Activated CD4-positive, alpha-beta memory T cell treated with anti-CD3 and anti-CD28 coated beads for 36 hours (primary cell): ENCODE results near the gene C3orf20. TPM values are rescaled to one million over a fixed set of nuclear protein-coding genes. Genes with fewer than 3 reads are reported as not detected.
"Not testable (repeated sequence)": the region's sequence is repeated elsewhere in the genome, so short reads cannot be mapped to it uniquely, and the experiment has no call there.

Experiments
- CTCF ChIA-PET: fragments of 350-600 bp; sonication (Branson Sonifier 250); formaldehyde crosslinking; loops from one replicate; lab custom pipeline; 2021; ENCODE audit warnings: antibody characterized with exemption, inconsistent platforms; lab: Charles Lee
- POLR2A ChIA-PET: fragments of 350-600 bp; sonication (Branson Sonifier 250); formaldehyde crosslinking; loops from one replicate; lab custom pipeline; 2021; ENCODE audit warnings: antibody characterized with exemption; lab: Charles Lee
- DNase-seq: peaks from one replicate; pipeline ENCODE4 v3.0.0-alpha.2; 2020
- H3K27ac Mint-ChIP-seq: one replicate; pipeline ENCODE4 v1.8.0; 2021; ENCODE audit warnings: mixed read lengths
- H3K27me3 Mint-ChIP-seq: one replicate; pipeline ENCODE4 v1.8.0; 2021; ENCODE audit warnings: mixed read lengths
- H3K36me3 Mint-ChIP-seq: one replicate; pipeline ENCODE4 v1.8.0; 2021; ENCODE audit warnings: mixed read lengths
- H3K4me1 Mint-ChIP-seq: one replicate; pipeline ENCODE4 v1.8.0; 2021; ENCODE audit warnings: low read depth, mixed read lengths
- H3K4me3 Mint-ChIP-seq: one replicate; pipeline ENCODE4 v1.8.0; 2021; ENCODE audit warnings: mild to moderate bottlenecking, mixed read lengths
- H3K9me3 Mint-ChIP-seq: one replicate; pipeline ENCODE4 v1.8.0; 2021; ENCODE audit warnings: mixed read lengths
- intact Hi-C: fragments of 100-400 bp; cut with micrococcal nuclease; formaldehyde crosslinking; loops from one replicate; pipeline ENCODE4 v1.15.1; 2023
- total RNA-seq, 2 experiments: library from RNA; stranded (reverse); gene quantifications; one replicate each; pipeline ENCODE4 v1.2.3, GENCODE V29; 2021

The C3orf20 gene
- total RNA-seq, 2 experiments from 2014 or later: 0.07 to 0.12 TPM

- POLR2A ChIA-PET: no interaction called here
- no peaks in the 10 kb centered on the region for H3K27me3 Mint-ChIP-seq
- H3K4me1 Mint-ChIP-seq: no peaks in the 10 kb centered on the region
- DNase-seq: no peak
- H3K27ac Mint-ChIP-seq: no peak overlapping the region
- H3K36me3 Mint-ChIP-seq: no peaks in the 10 kb centered on the region
- H3K9me3 Mint-ChIP-seq: no peaks in the 10 kb centered on the region
- CTCF ChIA-PET: no interaction called here
- no peak overlapping the region for H3K4me3 Mint-ChIP-seq
- intact Hi-C loops: no loop called here
These were observed 55.9 kb downstream of the C3orf20 start for GRCh38 chr3:14730703-14731382.

DNA sequence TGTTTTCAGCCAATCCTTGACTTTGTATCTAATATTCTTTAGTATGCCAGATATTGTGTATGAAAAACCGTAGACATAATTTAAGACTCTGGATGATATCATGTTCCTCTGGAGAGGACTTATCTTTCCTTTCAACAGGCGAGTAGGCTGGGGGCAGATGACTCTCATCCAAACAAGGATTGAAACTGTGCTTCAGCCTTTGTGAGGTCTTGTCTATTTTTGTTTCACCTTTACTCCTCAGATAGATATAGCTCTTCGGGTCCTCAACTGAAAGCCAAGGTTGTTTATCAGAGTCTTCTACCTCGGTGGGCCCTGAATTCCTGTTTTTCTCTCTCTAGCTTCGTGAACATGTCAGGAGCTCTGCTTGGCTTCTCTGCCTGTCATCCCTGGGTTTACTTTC, 66.0 kb downstream of the C3orf20 start:
- Mint-ChIP-seq H3K27ac (no peak overlapping the region), H3K36me3 (peaks cover 4% of the 10 kb centered on the region), H3K4me1 (no peaks in the 10 kb centered on the region), H3K27me3 (peaks cover 12% of the 10 kb centered on the region), H3K4me3 (no peak overlapping the region), H3K9me3 (peaks cover 2% of the 10 kb centered on the region)
- ChIA-PET CTCF (no interaction called here), POLR2A (no interaction called here)
- intact Hi-C loops: no loop called here
- no peak for DNase-seq

DNA sequence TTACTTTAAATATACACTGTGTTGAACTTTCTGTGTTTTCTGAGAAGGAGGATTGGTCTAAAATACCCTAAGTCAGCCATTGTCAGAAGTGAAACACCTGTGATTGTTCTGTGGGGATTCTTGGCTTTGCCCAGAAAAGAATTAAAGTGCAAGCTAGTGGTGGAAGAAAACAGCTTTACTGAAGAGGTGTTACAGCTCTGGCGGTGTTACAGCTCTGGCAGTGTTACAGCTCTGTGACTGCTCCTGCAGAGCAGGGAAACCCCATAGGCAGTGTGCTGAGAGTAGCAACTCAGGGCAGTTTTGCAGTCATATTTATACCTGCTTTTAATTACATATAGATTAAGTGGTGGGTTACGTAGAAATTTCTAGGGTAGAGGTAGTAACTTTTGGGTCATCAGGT, 66.6 kb downstream of the C3orf20 start:
- Mint-ChIP-seq H3K27ac (no peak overlapping the region), H3K4me3 (no peak overlapping the region), H3K27me3 (peaks cover 12% of the 10 kb centered on the region), H3K36me3 (peaks cover 4% of the 10 kb centered on the region), H3K4me1 (no peaks in the 10 kb centered on the region), H3K9me3 (peaks cover 2% of the 10 kb centered on the region)
- POLR2A ChIA-PET: no interaction called here
- CTCF ChIA-PET: no interaction called here
- intact Hi-C loops: no loop called here
- DNase-seq: no peak

DNA sequence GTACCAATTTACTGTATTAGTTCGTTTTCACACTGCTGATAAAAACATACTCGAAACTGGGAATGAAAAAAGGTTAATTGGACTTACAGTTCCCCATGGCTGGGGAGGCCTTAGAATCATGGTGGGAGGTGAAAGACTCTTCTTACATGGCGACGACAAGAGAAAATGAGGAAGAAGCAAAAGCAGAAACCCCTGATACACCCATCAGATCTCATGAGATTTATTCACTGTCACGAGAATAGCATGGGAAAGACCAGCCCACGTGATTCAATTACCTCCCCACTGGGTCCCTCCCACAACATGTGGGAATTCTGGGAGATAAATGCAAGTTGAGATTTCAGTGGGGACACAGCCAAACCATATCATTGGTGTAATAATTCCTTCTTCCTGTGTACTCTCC, 69.6 kb downstream of the C3orf20 start:
- no peak overlapping the region for H3K4me3 Mint-ChIP-seq
- H3K27ac Mint-ChIP-seq: no peak overlapping the region
- CTCF ChIA-PET: no interaction called here
- POLR2A ChIA-PET: no interaction called here
- H3K27me3 Mint-ChIP-seq: peaks cover 13% of the 10 kb centered on the region
- no peak for DNase-seq
- no peaks in the 10 kb centered on the region for H3K9me3 Mint-ChIP-seq
- peaks cover 4% of the 10 kb centered on the region for H3K36me3 Mint-ChIP-seq
- intact Hi-C loops: no loop called here
- no peaks in the 10 kb centered on the region for H3K4me1 Mint-ChIP-seq

DNA sequence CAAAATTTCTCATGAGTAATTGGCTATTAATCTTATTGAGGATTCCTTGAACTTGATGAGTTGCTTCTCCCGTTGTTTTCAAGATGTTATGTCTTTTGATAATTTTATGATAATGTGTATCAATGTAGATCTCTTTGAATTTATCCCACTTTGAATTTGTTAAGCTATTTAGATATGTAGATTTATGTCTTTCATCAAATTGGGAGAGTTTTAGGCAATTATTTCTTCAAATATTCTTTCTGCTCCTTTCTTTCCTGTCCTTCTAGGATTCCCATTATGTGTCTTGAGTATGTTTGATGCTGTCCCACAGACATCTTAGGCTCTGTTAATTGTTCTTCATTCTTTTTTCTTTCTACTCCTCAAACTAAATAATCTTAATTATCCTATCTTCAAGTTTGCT, 75.7 kb downstream of the C3orf20 start:
- CTCF ChIA-PET: interaction anchor here (0.6 kb wide), 1 partner anchor 1174 kb away, joined by 5 read pairs; no protein-coding TSS in a partner anchor
- DNase-seq: no peak
- Mint-ChIP-seq H3K36me3 (peaks cover 10% of the 10 kb centered on the region), H3K9me3 (peaks cover 26% of the 10 kb centered on the region), H3K27me3 (peaks cover 5% of the 10 kb centered on the region), H3K4me3 (no peak overlapping the region), H3K27ac (no peak overlapping the region), H3K4me1 (no peaks in the 10 kb centered on the region)
- POLR2A ChIA-PET: no interaction called here
- intact Hi-C loops: no loop called here

- CTCF ChIA-PET, H3K4me1 Mint-ChIP-seq, DNase-seq, intact Hi-C loops, POLR2A ChIA-PET, H3K4me3 Mint-ChIP-seq, H3K27ac Mint-ChIP-seq, H3K27me3 Mint-ChIP-seq: not testable (repeated sequence)
- H3K9me3 Mint-ChIP-seq: peaks cover 26% of the 10 kb centered on the region
- H3K36me3 Mint-ChIP-seq: peaks cover 10% of the 10 kb centered on the region
These were observed 78.0 kb downstream of the C3orf20 start for GRCh38 chr3:14752979-14753378.

DNA sequence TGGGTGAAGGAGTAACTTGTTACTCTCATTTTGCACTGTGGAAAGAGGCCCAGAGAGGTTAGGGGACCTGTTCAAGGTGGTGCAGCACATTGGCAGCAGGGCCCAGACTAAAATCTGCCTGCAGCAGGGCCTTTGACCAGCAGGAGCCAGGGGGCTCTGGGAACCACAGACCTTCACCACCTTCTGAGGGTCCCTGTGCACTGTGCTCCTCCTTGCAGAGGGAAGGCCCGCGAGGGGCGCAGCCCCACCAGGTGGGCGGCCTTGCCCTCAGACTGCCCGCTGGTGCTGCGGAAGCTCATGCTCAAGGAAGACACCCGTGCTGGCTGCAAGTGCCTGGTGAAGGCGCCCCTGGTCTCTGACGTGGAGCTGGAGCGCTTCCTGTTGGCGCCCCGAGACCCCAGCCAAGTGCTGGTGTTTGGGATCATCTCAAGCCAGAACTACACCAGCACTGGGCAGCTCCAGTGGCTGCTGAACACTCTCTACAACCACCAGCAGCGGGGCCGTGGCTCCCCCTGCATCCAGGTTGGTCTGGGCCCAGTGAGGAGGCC, 82.3 kb downstream of the C3orf20 start:
- no peak overlapping the region for H3K27ac Mint-ChIP-seq
- no peak for DNase-seq
- H3K4me1 Mint-ChIP-seq: no peaks in the 10 kb centered on the region
- ChIA-PET CTCF (no interaction called here), POLR2A (no interaction called here)
- intact Hi-C loops: no loop called here
- H3K36me3 Mint-ChIP-seq: no peaks in the 10 kb centered on the region
- no peaks in the 10 kb centered on the region for H3K27me3 Mint-ChIP-seq
- peaks cover 4% of the 10 kb centered on the region for H3K9me3 Mint-ChIP-seq
- H3K4me3 Mint-ChIP-seq: no peak overlapping the region

- ChIA-PET CTCF (no interaction called here), POLR2A (no interaction called here)
- no peaks in the 10 kb centered on the region for H3K4me1 Mint-ChIP-seq
- no peaks in the 10 kb centered on the region for H3K9me3 Mint-ChIP-seq
- no peak overlapping the region for H3K4me3 Mint-ChIP-seq
- DNase-seq: no peak
- no peaks in the 10 kb centered on the region for H3K27me3 Mint-ChIP-seq
- intact Hi-C loops: no loop called here
- no peaks in the 10 kb centered on the region for H3K36me3 Mint-ChIP-seq
- no peak overlapping the region for H3K27ac Mint-ChIP-seq
These were observed 83.4 kb downstream of the C3orf20 start for GRCh38 chr3:14758297-14758696.

GRCh38 chr3:14758959-14759358, 84.0 kb downstream of the C3orf20 start:
- no peaks in the 10 kb centered on the region for H3K9me3 Mint-ChIP-seq
- H3K4me1 Mint-ChIP-seq: no peaks in the 10 kb centered on the region
- ChIA-PET POLR2A (no interaction called here), CTCF (no interaction called here)
- no peak for DNase-seq
- intact Hi-C loops: no loop called here
- H3K4me3 Mint-ChIP-seq: no peak overlapping the region
- no peaks in the 10 kb centered on the region for H3K36me3 Mint-ChIP-seq
- H3K27ac Mint-ChIP-seq: no peak overlapping the region
- H3K27me3 Mint-ChIP-seq: no peaks in the 10 kb centered on the region

DNA sequence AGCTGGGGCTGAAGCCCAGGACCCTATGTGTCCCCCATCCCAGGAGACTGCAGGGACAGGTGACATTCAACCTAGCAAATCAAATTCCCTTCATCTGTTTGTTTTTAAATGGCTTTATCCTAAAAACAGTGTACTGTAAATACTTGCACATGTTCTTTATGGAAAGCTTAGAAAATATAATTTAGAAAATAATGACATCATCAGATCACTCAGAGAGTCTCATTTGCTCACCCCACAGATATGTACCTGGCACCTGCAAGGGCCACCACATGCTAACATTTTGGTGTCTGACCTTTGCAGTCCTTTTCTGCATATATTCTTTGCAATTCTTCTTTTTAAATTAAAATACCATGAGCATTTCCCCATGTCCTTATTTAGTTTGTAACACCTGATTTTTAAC, 85.2 kb downstream of the C3orf20 start:
- Mint-ChIP-seq H3K4me1 (no peaks in the 10 kb centered on the region), H3K4me3 (no peak overlapping the region), H3K27ac (no peak overlapping the region), H3K36me3 (no peaks in the 10 kb centered on the region), H3K27me3 (no peaks in the 10 kb centered on the region), H3K9me3 (no peaks in the 10 kb centered on the region)
- CTCF ChIA-PET: no interaction called here
- intact Hi-C loops: no loop called here
- DNase-seq: no peak
- POLR2A ChIA-PET: no interaction called here

DNA sequence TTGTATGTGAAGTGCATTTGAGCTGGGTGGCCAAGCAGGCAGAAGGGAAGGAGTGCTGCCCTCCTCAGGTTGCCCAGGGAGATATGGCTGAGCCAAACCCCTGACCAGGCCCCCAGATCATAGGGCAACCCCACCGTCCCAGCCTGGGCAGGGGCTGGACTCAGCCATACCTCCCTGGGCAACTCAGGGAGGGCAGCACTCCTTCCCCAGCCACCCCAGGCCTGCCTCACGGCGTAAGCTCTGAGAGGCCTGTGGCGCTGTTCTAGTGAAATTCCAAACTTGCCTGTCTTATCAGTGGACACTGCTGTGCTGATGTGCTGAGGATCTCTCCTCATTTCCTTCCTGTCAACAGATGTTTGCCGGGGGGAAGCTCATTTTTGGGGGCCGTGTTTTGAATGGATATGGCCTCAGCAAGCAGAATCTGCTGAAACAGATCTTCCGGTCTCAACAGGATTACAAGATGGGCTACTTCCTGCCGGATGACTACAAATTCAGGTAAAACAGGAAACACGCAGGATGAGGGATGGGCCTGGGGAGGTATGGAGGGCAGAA, 86.3 kb downstream of the C3orf20 start:
- Mint-ChIP-seq H3K27ac (no peak overlapping the region), H3K4me1 (no peaks in the 10 kb centered on the region), H3K27me3 (no peaks in the 10 kb centered on the region), H3K36me3 (no peaks in the 10 kb centered on the region), H3K4me3 (no peak overlapping the region), H3K9me3 (no peaks in the 10 kb centered on the region)
- POLR2A ChIA-PET: no interaction called here
- CTCF ChIA-PET: no interaction called here
- DNase-seq: no peak
- intact Hi-C loops: no loop called here

DNA sequence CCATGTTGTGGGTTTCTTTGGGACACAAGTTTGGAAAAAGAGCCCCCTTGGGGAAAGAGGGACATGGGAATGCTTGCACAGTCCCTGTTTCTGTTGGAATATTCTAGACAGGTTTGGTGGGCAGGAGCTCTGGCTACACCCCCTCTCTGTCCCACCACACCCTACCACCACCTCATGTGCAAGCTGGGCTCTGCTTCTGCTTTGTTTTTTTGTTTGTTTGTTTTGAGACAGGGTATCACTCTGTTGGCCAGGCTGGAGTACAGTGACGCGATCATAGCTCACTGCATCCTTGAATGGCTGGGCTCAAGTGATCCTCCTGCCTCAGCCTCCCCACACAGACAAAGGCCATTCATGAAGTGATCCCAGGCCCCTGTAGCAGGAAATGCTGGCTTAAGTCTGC, 86.9 kb downstream of the C3orf20 start:
- intact Hi-C loops: no loop called here
- ChIA-PET POLR2A (no interaction called here), CTCF (no interaction called here)
- Mint-ChIP-seq H3K27me3 (no peaks in the 10 kb centered on the region), H3K9me3 (no peaks in the 10 kb centered on the region), H3K36me3 (no peaks in the 10 kb centered on the region), H3K4me3 (no peak overlapping the region), H3K27ac (no peak overlapping the region), H3K4me1 (no peaks in the 10 kb centered on the region)
- no peak for DNase-seq

DNA sequence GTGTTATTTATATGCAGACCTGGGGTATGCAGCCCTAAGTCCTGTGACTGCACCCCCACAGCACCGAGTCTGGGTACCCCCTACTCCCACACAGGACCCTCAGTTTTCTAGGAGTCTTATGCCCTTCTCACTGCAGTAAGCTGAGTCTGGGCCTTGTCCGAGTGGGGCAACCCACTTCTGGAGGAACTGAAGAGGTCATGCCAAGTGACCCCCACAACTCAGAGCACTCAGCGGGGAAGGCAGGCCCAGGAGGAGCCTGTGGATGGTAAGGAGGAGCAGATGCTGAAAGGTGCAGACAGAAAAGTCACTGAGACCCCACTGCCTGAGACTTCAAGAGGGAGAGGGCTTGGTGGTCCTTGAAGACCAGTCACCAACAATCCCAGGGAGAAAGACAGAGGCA, 87.8 kb downstream of the C3orf20 start:
- intact Hi-C loops: no loop called here
- Mint-ChIP-seq H3K4me3 (no peak overlapping the region), H3K36me3 (no peaks in the 10 kb centered on the region), H3K4me1 (no peaks in the 10 kb centered on the region), H3K27me3 (no peaks in the 10 kb centered on the region), H3K9me3 (no peaks in the 10 kb centered on the region), H3K27ac (no peak overlapping the region)
- no peak for DNase-seq
- POLR2A ChIA-PET: no interaction called here
- CTCF ChIA-PET: no interaction called here
